ENCODE data around the gene FOXP2.

FOXP2 gene

DNA sequence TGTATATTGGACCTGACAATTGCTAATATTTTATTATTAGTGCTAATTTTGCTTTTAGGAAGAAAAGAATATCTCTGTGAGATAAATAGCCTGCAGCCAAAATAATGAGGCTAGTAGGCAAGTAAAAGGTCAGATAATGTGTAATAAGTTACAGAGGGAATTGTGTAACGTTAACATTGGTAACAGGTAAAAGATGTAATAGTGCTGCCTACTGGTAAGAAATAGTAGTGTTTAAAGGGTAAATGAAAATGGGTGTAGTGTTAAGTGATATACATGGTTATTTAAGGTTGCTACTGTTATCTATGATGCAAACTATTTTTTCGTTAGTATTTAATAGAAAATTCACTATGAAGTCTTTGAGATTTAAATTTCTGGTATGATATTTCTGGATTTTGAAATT lies 9.2 kb upstream of the FOXP2 start:
- Histone ChIP-seq H3K9me3 (ENCODE audit: control insufficient read depth in 1 of 2, low read length in 2 of 2) (no peaks in the 10 kb centered on the region), H3K4me1 (ENCODE audit: control insufficient read depth in 1 of 2, insufficient read depth in 2 of 2, low read length in 2 of 2) (peaks cover 0 to 9% of the 10 kb centered on the region in 2 donors), H3K4me3 (ENCODE audit: low read depth in 1 of 2, low read length in 2 of 2) (no peak overlapping the region), H3K27me3 (ENCODE audit: low read depth, low read length) (no peaks in the 10 kb centered on the region), H3K36me3 (ENCODE audit: control insufficient read depth in 1 of 2, insufficient read depth in 2 of 2, low read length in 2 of 2) (no peaks in the 10 kb centered on the region), H3K27ac (ENCODE audit: low read length) (no peak overlapping the region)

- Histone ChIP-seq H3K27ac (ENCODE audit: low read length) (no peak overlapping the region), H3K4me3 (ENCODE audit: low read depth in 1 of 2, low read length in 2 of 2) (no peak overlapping the region), H3K9me3 (ENCODE audit: control insufficient read depth in 1 of 2, low read length in 2 of 2) (no peaks in the 10 kb centered on the region), H3K4me1 (ENCODE audit: control insufficient read depth in 1 of 2, insufficient read depth in 2 of 2, low read length in 2 of 2) (peaks cover 0 to 19% of the 10 kb centered on the region in 2 donors), H3K36me3 (ENCODE audit: control insufficient read depth in 1 of 2, insufficient read depth in 2 of 2, low read length in 2 of 2) (no peaks in the 10 kb centered on the region), H3K27me3 (ENCODE audit: low read depth, low read length) (no peaks in the 10 kb centered on the region)
Observed at GRCh38 chr7:114409750-114410149, 4.9 kb upstream of the FOXP2 start.

GRCh38 chr7:114412548-114412947 lies 2.1 kb upstream of the FOXP2 start:
- Histone ChIP-seq H3K27ac (ENCODE audit: low read length) (peak overlapping the region; percentile 43), H3K4me3 (ENCODE audit: low read depth in 1 of 2, low read length in 2 of 2) (peak overlapping the region in 1 of 2 donors; percentile 29), H3K27me3 (ENCODE audit: low read depth, low read length) (no peaks in the 10 kb centered on the region), H3K4me1 (ENCODE audit: control insufficient read depth in 1 of 2, insufficient read depth in 2 of 2, low read length in 2 of 2) (peaks cover 0 to 10% of the 10 kb centered on the region in 2 donors), H3K36me3 (ENCODE audit: control insufficient read depth in 1 of 2, insufficient read depth in 2 of 2, low read length in 2 of 2) (no peaks in the 10 kb centered on the region), H3K9me3 (ENCODE audit: control insufficient read depth in 1 of 2, low read length in 2 of 2) (no peaks in the 10 kb centered on the region)

DNA sequence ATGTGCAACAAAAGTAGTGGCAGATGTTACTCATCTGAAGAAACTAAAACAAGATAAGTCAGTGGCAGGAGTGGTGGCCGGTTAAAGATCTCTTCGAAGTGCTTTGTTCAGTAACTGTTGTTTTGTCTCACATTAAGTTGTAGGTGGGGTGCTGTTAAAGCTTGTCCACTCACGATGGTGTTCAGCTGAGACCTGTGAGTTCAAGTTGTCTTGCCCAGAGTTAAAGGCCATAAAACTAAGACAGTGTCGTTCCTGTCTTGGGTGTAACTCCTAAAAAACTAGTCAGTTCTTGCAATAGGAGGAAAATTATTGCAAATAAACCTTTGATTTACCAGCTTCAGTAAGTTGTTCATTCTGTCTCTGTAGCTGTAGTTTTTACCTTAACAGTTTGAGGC lies 857 bp upstream of the FOXP2 start:
- H3K4me3 ChIP-seq (ENCODE audit: low read depth in 1 of 2, low read length in 2 of 2): no peak overlapping the region
- H3K9me3 ChIP-seq (ENCODE audit: control insufficient read depth in 1 of 2, low read length in 2 of 2): no peaks in the 10 kb centered on the region
- H3K4me1 ChIP-seq (ENCODE audit: control insufficient read depth in 1 of 2, insufficient read depth in 2 of 2, low read length in 2 of 2): peaks cover 0 to 10% of the 10 kb centered on the region in 2 donors
- H3K27ac ChIP-seq (ENCODE audit: low read length): peak overlapping the region; percentile 82
- H3K36me3 ChIP-seq (ENCODE audit: control insufficient read depth in 1 of 2, insufficient read depth in 2 of 2, low read length in 2 of 2): no peaks in the 10 kb centered on the region
- H3K27me3 ChIP-seq (ENCODE audit: low read depth, low read length): no peaks in the 10 kb centered on the region

DNA sequence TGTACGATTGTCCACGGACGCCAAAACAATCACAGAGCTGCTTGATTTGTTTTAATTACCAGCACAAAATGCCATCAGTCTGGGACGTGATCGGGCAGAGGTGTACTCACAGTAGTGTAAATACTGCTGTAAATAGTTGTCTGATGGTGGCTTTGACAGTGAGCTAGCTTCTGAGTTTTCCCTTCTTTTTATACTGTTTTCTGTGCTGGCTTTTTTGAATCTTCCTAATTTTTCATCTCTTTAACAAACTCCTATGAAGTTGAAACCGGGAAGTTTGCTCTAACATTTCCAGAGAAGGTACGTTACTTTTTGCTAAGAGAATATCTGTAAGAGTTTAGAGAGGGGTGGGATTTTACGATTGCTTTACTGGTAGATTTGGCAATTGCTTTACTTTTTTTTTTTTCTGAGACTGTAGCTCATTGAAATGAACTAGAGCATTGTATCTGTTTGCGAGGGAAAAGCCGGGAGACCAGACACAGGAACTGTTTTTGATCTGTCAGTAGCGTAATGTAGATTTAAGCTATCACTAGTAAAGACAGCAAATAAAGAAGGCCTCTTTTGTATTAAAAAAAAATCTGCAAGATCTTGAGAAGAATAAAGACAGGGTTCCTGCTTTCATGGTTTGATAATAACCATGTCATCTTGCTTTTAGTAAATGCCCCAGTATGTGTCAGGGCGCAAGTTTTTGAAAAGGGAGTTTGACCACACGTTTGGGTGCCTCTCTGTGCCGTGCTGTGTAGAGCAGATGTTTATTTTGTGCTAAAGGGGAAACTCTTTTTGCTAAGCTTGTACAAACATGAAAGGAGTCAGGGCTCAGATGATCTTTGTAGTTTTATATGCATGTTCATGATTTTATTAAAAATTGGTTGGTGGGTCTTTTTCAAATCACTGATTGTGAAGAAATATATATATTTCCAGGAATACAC lies 712 bp downstream of the FOXP2 start:
- H3K9me3 ChIP-seq (ENCODE audit: control insufficient read depth in 1 of 2, low read length in 2 of 2): no peaks in the 10 kb centered on the region
- no peaks in the 10 kb centered on the region for H3K27me3 ChIP-seq (ENCODE audit: low read depth, low read length)
- H3K4me1 ChIP-seq (ENCODE audit: control insufficient read depth in 1 of 2, insufficient read depth in 2 of 2, low read length in 2 of 2): peaks cover 0 to 14% of the 10 kb centered on the region in 2 donors
- H3K4me3 ChIP-seq (ENCODE audit: low read depth in 1 of 2, low read length in 2 of 2): peak overlapping the region; percentile 63 to 64
- peak overlapping the region; percentile 82 for H3K27ac ChIP-seq (ENCODE audit: low read length)
- no peaks in the 10 kb centered on the region for H3K36me3 ChIP-seq (ENCODE audit: control insufficient read depth in 1 of 2, insufficient read depth in 2 of 2, low read length in 2 of 2)

DNA sequence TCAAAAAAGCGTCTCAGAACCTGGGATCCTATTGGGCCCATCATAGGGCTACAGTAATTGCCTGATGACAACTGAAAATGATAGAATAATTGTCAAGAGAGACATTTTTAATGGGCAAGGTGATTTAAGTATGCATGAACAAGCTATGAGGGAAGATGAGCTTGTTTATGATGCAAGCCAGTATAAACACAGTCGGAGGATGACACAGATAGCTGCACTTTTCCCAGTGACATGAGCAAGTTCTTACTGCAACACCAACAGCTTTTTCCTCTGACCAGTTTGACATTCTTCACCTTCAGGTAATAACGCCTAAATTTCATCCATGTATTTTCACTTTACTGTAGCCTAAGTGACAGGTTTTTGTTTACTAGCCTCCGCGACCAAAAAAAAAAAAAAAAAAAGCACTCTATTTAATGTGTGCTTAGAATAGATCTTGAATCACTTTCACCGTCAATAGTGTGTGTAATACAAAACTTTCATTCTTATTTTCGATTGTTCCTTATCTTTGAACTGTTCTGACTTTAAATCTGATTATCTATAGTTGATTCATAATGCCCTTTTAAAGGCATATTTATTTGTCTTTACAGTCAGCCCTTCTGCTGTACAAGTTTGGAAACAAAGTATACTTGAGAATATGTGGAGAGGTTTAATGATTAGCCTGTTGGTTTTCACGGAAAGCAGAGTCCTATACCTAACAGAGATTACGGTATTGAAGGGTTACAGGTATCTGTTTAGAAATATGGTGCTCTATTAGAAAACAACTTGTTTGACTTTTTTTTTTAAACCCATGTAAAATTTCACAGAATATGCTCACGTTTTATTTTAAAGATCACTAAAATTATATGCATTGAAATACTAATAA lies 1.7 kb downstream of the FOXP2 start:
- Histone ChIP-seq H3K4me3 (ENCODE audit: low read depth in 1 of 2, low read length in 2 of 2) (peak overlapping the region; percentile 63 to 64), H3K9me3 (ENCODE audit: control insufficient read depth in 1 of 2, low read length in 2 of 2) (no peaks in the 10 kb centered on the region), H3K27me3 (ENCODE audit: low read depth, low read length) (no peaks in the 10 kb centered on the region), H3K36me3 (ENCODE audit: control insufficient read depth in 1 of 2, insufficient read depth in 2 of 2, low read length in 2 of 2) (no peaks in the 10 kb centered on the region), H3K27ac (ENCODE audit: low read length) (peak overlapping the region; percentile 82), H3K4me1 (ENCODE audit: control insufficient read depth in 1 of 2, insufficient read depth in 2 of 2, low read length in 2 of 2) (peaks cover 0 to 15% of the 10 kb centered on the region in 2 donors)

- H3K36me3 ChIP-seq (ENCODE audit: control insufficient read depth in 1 of 2, insufficient read depth in 2 of 2, low read length in 2 of 2): no peaks in the 10 kb centered on the region
- H3K9me3 ChIP-seq (ENCODE audit: control insufficient read depth in 1 of 2, low read length in 2 of 2): no peaks in the 10 kb centered on the region
- peaks cover 0 to 9% of the 10 kb centered on the region in 2 donors for H3K4me1 ChIP-seq (ENCODE audit: control insufficient read depth in 1 of 2, insufficient read depth in 2 of 2, low read length in 2 of 2)
- H3K27ac ChIP-seq (ENCODE audit: low read length): peak overlapping the region; percentile 82
- H3K4me3 ChIP-seq (ENCODE audit: low read depth in 1 of 2, low read length in 2 of 2): peak overlapping the region; percentile 31 to 63
- no peaks in the 10 kb centered on the region for H3K27me3 ChIP-seq (ENCODE audit: low read depth, low read length)
Observed at GRCh38 chr7:114417290-114417689, 2.7 kb downstream of the FOXP2 start.

GRCh38 chr7:114418117-114418516 lies 3.5 kb downstream of the FOXP2 start:
- H3K27ac ChIP-seq (ENCODE audit: low read length): peak overlapping the region; percentile 82
- H3K4me1 ChIP-seq (ENCODE audit: control insufficient read depth in 1 of 2, insufficient read depth in 2 of 2, low read length in 2 of 2): peaks cover 0 to 5% of the 10 kb centered on the region in 2 donors
- no peaks in the 10 kb centered on the region for H3K9me3 ChIP-seq (ENCODE audit: control insufficient read depth in 1 of 2, low read length in 2 of 2)
- H3K4me3 ChIP-seq (ENCODE audit: low read depth in 1 of 2, low read length in 2 of 2): peak overlapping the region; percentile 31 to 63
- no peaks in the 10 kb centered on the region for H3K36me3 ChIP-seq (ENCODE audit: control insufficient read depth in 1 of 2, insufficient read depth in 2 of 2, low read length in 2 of 2)
- H3K27me3 ChIP-seq (ENCODE audit: low read depth, low read length): no peaks in the 10 kb centered on the region

- Histone ChIP-seq H3K27ac (ENCODE audit: low read length) (peak overlapping the region; percentile 42), H3K4me1 (ENCODE audit: control insufficient read depth in 1 of 2, insufficient read depth in 2 of 2, low read length in 2 of 2) (peaks cover 0 to 6% of the 10 kb centered on the region in 2 donors), H3K4me3 (ENCODE audit: low read depth in 1 of 2, low read length in 2 of 2) (peak overlapping the region; percentile 12 to 63), H3K36me3 (ENCODE audit: control insufficient read depth in 1 of 2, insufficient read depth in 2 of 2, low read length in 2 of 2) (no peaks in the 10 kb centered on the region), H3K9me3 (ENCODE audit: control insufficient read depth in 1 of 2, low read length in 2 of 2) (no peaks in the 10 kb centered on the region), H3K27me3 (ENCODE audit: low read depth, low read length) (no peaks in the 10 kb centered on the region)
Observed at GRCh38 chr7:114419441-114420272, 5.0 kb downstream of the FOXP2 start.

- Histone ChIP-seq H3K36me3 (ENCODE audit: control insufficient read depth in 1 of 2, insufficient read depth in 2 of 2, low read length in 2 of 2) (no peaks in the 10 kb centered on the region), H3K9me3 (ENCODE audit: control insufficient read depth in 1 of 2, low read length in 2 of 2) (no peaks in the 10 kb centered on the region), H3K4me1 (ENCODE audit: control insufficient read depth in 1 of 2, insufficient read depth in 2 of 2, low read length in 2 of 2) (peaks cover 0 to 28% of the 10 kb centered on the region in 2 donors), H3K4me3 (ENCODE audit: low read depth in 1 of 2, low read length in 2 of 2) (no peak overlapping the region), H3K27ac (ENCODE audit: low read length) (no peak overlapping the region), H3K27me3 (ENCODE audit: low read depth, low read length) (no peaks in the 10 kb centered on the region)
Observed at GRCh38 chr7:114422507-114423501, 8.2 kb downstream of the FOXP2 start.
